GM12873 (cell line): ENCODE data around the gene EVX1.

Experiments used
- CTCF ChIP-seq: IDR thresholded peaks from 2 replicates; pipeline ENCODE4 v1.5.1; 2012; ENCODE audit warnings: low read depth, mild to moderate bottlenecking, moderate library complexity, low read length, control low read depth; ENCODE audit not compliant: insufficient read depth; ENCODE audit errors: missing control alignments

EVX1 gene

GRCh38 chr7:27209933-27210440, 32.6 kb upstream of the EVX1 start:
- TF ChIP-seq CTCF, result no peak

GRCh38 chr7:27210441-27211083, 32.0 kb upstream of the EVX1 start:
- TF ChIP-seq CTCF, result peak; percentile 83

- no peak for TF ChIP-seq CTCF
Measured at GRCh38 chr7:27211084-27211446, 31.5 kb upstream of the EVX1 start.

- no peak for TF ChIP-seq CTCF
Measured at GRCh38 chr7:27211764-27212204, 30.8 kb upstream of the EVX1 start.

GRCh38 chr7:27212497-27213432, 29.8 kb upstream of the EVX1 start:
- TF ChIP-seq CTCF, result no peak

GRCh38 chr7:27213433-27214238, 29.0 kb upstream of the EVX1 start:
- no peak for TF ChIP-seq CTCF
